Common myeloid progenitor, CD34-positive (primary cell): Measurements from ENCODE around the gene RBM39.
"Not testable (repeated sequence)": the region's sequence is repeated elsewhere in the genome, so short reads cannot be mapped to it uniquely, and the experiment has no call there.

Experiments
- CTCF ChIA-PET: fragments of 350-600 bp; sonication (Branson Sonifier 250); formaldehyde crosslinking; loops from one replicate; lab custom pipeline; 2021; ENCODE audit warnings: antibody characterized with exemption; lab: Charles Lee
- POLR2A ChIA-PET: fragments of 350-600 bp; sonication (Branson Sonifier 250); formaldehyde crosslinking; loops from one replicate; lab custom pipeline; 2021; ENCODE audit warnings: antibody characterized with exemption; lab: Charles Lee
- DNase-seq, 3 donors: peaks; one replicate each; pipeline versions ENCODE4 v3.0.0 to v3.0.0-alpha.2; 2013
- H3K27ac ChIP-seq, 2 experiments: 1 replicate in 1 of 2; 2 replicates in 1 of 2; pipeline ENCODE4 v1.7.0; 2013; ENCODE audit warnings: inconsistent platforms in 2 of 2, low read length in 2 of 2, mild to moderate bottlenecking in 2 of 2, low read depth in 1 of 2, moderate library complexity in 1 of 2; ENCODE audit not compliant: severe bottlenecking in 2 of 2, insufficient read depth in 1 of 2, poor library complexity in 1 of 2
- H3K27me3 ChIP-seq, 5 experiments: replicated peaks in 2 of 5; 1 replicate in 3 of 5; 2 replicates in 2 of 5; pipeline versions ENCODE4 v1.6.1 to v1.7.0; 2013; ENCODE audit warnings: low read length in 4 of 5, mild to moderate bottlenecking in 2 of 5, moderate library complexity in 2 of 5, inconsistent platforms in 1 of 5; ENCODE audit not compliant: insufficient read depth in 5 of 5, control insufficient read depth in 4 of 5
- H3K36me3 ChIP-seq, 4 experiments: 1 replicate in 2 of 4; 2 replicates in 2 of 4; pipeline versions ENCODE4 v1.6.1 to v1.7.0; 2013; ENCODE audit warnings: low read length in 3 of 4, control low read depth in 1 of 4, mild to moderate bottlenecking in 1 of 4; ENCODE audit not compliant: control insufficient read depth in 4 of 4, insufficient read depth in 4 of 4
- H3K4me1 ChIP-seq, 4 experiments: 1 replicate in 3 of 4; 2 replicates in 1 of 4; pipeline versions ENCODE4 v1.6.1 to v1.7.1; 2013; ENCODE audit warnings: low read length in 3 of 4, mild to moderate bottlenecking in 3 of 4, control low read depth in 1 of 4, inconsistent platforms in 1 of 4, moderate library complexity in 1 of 4; ENCODE audit not compliant: control insufficient read depth in 4 of 4, insufficient read depth in 4 of 4; ENCODE audit errors: control extremely low read depth in 1 of 4
- H3K4me3 ChIP-seq, 7 experiments: 1 replicate in 4 of 7; 2 replicates in 3 of 7; pipeline versions ENCODE4 v1.5.1 to v1.7.0; 2013; ENCODE audit warnings: mild to moderate bottlenecking in 7 of 7, low read length in 6 of 7, moderate library complexity in 6 of 7, inconsistent platforms in 2 of 7, low read depth in 2 of 7, control low read depth in 1 of 7; ENCODE audit not compliant: insufficient read depth in 4 of 7, control insufficient read depth in 1 of 7; ENCODE audit errors: extremely low read depth in 1 of 7
- H3K9me3 ChIP-seq, 5 experiments: 1 replicate in 4 of 5; 2 replicates in 1 of 5; pipeline versions ENCODE4 v1.6.1 to v1.7.1; 2013; ENCODE audit warnings: low read length in 4 of 5, mild to moderate bottlenecking in 2 of 5, inconsistent platforms in 1 of 5, low read depth in 1 of 5, moderate library complexity in 1 of 5; ENCODE audit not compliant: control insufficient read depth in 4 of 5, insufficient read depth in 2 of 5; ENCODE audit errors: control extremely low read depth in 1 of 5
- WGBS: methylation state at CpG from one replicate; pipeline ENCODE4 v1.1.5; 2013; ENCODE audit not compliant: insufficient coverage; 5-methylcytosine and 5-hydroxymethylcytosine counted together

The RBM39 gene

DNA sequence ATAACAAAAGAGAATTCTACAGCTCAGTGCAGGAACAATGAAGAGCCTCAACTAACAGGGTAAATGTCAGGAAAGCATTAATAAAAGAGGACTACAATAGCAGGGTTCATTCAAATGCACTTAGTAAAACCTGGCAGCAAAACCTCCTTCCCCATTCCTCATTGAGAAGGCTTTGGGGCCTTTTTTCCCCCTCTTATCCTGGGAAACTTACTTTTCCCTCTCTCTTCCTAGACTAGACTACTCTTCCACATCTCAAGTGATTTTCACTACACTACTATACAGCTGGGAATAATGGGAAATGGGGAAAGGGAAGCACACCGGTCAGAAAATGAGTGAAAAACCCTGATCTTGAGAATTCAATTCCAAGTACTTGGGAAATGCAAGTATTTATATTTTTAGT lies 32.8 kb downstream of the RBM39 start:
- H3K27me3 ChIP-seq, result no peaks in the 10 kb centered on the region
- ChIA-PET CTCF (interaction anchor here (0.7 to 1.1 kb wide), 2 partner anchors 16 to 101 kb away, joined by 3 to 4 read pairs; no protein-coding TSS in a partner anchor), POLR2A (interaction anchor here (1.5 kb wide), 1 partner anchor 9 kb away, joined by 7 read pairs; no protein-coding TSS in a partner anchor)
- no peak overlapping the region for H3K27ac ChIP-seq
- DNase-seq, result peak in 2 of 3 donors; percentile 2 to 8
- peaks cover 40 to 92% (median 67%) of the 10 kb centered on the region in 4 experiments for H3K36me3 ChIP-seq
- no peaks in the 10 kb centered on the region for H3K4me1 ChIP-seq
- no CpG with 5 or more reads among the region's 1 CpG for WGBS
- H3K4me3 ChIP-seq, result no peak overlapping the region
- no peaks in the 10 kb centered on the region for H3K9me3 ChIP-seq

DNA sequence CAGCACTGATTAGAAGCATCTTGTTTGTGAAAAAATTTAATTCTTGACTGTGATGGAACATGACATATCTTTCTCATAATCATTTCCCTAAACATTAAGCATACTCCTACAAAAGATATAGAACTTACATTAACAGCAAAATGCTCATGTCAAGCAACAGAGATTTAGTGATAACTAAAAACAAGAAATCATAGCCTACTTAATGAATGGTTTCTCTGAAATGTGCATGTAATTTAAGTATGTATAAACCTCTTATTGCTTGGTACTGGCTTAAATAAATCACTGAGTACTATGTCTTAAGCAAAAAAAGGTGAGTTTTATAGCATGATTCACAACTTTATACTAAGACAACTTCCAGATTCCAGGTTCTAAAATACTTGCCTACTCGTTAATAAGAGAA lies 33.6 kb downstream of the RBM39 start:
- Histone ChIP-seq H3K4me3 (no peak overlapping the region), H3K27ac (no peak overlapping the region), H3K36me3 (peaks cover 33 to 91% (median 63%) of the 10 kb centered on the region in 4 experiments), H3K9me3 (no peaks in the 10 kb centered on the region), H3K4me1 (no peaks in the 10 kb centered on the region), H3K27me3 (no peaks in the 10 kb centered on the region)
- DNase-seq, result peak in 2 of 3 donors; percentile 3 to 6
- POLR2A ChIA-PET, result no interaction called here
- no CpG with 5 or more reads among the region's 1 CpG for WGBS
- CTCF ChIA-PET, result interaction anchor here (1.2 kb wide), 1 partner anchor 10 kb away, joined by 5 read pairs; no protein-coding TSS in a partner anchor

DNA sequence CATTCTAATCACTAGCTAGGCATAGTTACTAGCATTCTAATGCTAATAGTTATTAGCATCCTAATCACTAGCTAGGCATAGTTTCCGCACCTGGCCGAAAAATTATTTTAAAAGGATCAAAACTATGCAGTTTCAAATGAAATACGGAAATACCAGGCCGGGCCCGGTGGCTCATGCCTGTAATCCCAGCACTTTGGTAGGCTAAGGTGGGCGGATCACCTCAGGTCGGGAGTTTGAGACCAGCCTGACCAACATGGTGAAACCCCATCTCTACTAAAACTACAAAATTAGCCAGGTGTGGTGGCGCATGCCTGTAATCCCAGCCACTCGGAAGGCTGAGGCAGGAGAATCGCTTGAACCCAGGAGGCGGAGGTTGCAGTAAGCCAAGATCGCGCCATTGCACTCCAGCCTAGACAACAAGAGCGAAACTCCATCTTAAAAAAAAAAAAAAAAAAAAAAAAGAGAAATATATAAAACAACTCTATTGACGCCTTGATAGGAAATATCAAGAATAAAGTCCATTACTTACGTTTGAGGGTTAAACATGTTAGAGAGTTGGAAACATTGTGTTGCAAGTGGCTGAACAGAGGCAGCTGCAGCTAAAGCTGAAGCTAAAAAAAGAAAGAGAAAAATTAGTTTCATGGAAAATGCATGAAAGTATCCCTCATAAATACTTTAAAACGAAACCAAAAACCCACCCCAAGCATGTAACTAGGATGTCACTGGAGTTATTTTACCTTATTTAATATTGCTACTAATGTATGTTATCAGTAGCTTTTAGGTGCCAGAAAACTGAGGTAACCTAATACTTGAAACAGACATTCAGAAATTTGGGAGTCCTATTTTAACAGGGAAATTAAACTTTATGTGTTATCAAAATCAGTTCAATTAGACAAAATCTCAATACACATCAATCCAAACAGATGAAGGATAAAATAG lies 35.2 kb downstream of the RBM39 start:
- WGBS, result 100% methylated on average over 3 of the region's 17 CpGs
- H3K27me3 ChIP-seq, POLR2A ChIA-PET, H3K27ac ChIP-seq, H3K4me3 ChIP-seq, H3K4me1 ChIP-seq, H3K9me3 ChIP-seq: not testable (repeated sequence)
- H3K36me3 ChIP-seq, result peaks cover 28 to 93% (median 62%) of the 10 kb centered on the region in 4 experiments
- DNase-seq, result peak in 1 of 3 donors; percentile 2
- CTCF ChIA-PET, result interaction anchor here (0.9 to 1.8 kb wide), 2 partner anchors 12 to 87 kb away, joined by 3 to 4 read pairs; no protein-coding TSS in a partner anchor

DNA sequence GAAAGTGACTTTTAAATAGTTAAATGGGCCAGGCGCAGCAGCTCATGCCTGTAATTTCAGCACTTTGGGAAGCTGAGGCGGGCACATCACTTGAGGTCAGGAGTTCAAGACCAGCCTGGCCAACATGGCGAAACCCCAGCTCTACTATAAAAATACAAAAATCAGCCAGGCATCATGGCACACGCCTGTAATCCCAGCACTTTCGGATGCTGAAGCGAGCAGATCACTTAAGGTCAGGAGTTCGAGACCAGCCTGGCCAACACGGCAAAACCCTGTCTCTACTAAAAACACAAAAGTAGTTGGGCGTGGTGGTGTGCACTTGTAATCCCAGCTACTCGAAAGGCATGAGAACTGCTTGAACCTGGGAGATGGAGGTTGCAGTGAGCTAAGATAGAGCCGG lies 36.2 kb downstream of the RBM39 start:
- H3K4me3 ChIP-seq, POLR2A ChIA-PET, H3K27me3 ChIP-seq, H3K9me3 ChIP-seq, H3K27ac ChIP-seq, H3K4me1 ChIP-seq: not testable (repeated sequence)
- 100% methylated on average over 8 of the region's 11 CpGs for WGBS
- peak in 1 of 3 donors; percentile 2 for DNase-seq
- CTCF ChIA-PET, result interaction anchor here (1.4 to 1.8 kb wide), 2 partner anchors 12 to 29 kb away, joined by 3 to 4 read pairs; no protein-coding TSS in a partner anchor
- peaks cover 24 to 92% (median 57%) of the 10 kb centered on the region in 4 experiments for H3K36me3 ChIP-seq

DNA sequence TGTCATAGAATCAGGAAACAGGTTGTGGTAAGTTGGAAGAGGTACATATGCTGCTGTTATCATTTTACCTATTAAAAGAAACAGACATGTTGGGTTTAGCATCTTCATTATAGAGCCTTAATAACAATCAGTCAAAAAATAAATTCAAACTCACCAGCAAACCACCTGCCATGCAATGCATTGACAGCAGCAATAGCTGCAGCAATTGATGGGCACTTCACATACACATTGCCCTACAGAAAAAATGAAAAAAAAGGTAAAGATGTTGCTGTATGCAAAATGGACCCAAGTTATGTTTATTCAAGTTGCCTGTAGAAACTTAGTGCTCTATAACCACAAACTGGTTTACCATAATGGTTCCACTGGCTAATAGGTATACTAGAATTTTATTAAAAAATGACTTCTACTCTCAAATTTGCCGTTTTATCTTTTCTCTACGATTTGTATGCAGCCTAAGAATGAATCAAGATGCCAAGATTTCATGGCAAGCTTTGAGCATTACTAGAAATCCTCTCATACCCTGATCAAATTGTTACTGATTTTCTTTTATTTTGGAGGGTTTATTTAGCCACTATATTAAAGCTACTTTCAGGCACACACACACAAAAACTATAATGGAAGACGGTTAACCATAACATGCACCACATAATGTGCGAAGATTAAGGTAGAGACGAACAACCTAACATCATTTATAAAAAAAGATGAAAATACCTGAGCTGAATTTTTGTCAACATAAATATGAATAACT lies 37.4 kb downstream of the RBM39 start:
- ChIA-PET POLR2A (interaction anchor here (1.6 kb wide), 1 partner anchor 9 kb away, joined by 4 read pairs; no protein-coding TSS in a partner anchor), CTCF (interaction anchor here (1.4 to 2.0 kb wide), 2 partner anchors 30 to 180 kb away, joined by 3 to 4 read pairs; no protein-coding TSS in a partner anchor)
- no peaks in the 10 kb centered on the region for H3K9me3 ChIP-seq
- no peak overlapping the region for H3K27ac ChIP-seq
- DNase-seq, result peak in 1 of 3 donors; percentile 4
- H3K4me3 ChIP-seq, result no peak overlapping the region
- peaks cover 20 to 80% (median 49%) of the 10 kb centered on the region in 4 experiments for H3K36me3 ChIP-seq
- no peaks in the 10 kb centered on the region for H3K27me3 ChIP-seq
- 100% methylated on average over 4 of the region's 5 CpGs for WGBS
- H3K4me1 ChIP-seq, result peaks cover 5 to 13% (median 9%) of the 10 kb centered on the region in 4 experiments

DNA sequence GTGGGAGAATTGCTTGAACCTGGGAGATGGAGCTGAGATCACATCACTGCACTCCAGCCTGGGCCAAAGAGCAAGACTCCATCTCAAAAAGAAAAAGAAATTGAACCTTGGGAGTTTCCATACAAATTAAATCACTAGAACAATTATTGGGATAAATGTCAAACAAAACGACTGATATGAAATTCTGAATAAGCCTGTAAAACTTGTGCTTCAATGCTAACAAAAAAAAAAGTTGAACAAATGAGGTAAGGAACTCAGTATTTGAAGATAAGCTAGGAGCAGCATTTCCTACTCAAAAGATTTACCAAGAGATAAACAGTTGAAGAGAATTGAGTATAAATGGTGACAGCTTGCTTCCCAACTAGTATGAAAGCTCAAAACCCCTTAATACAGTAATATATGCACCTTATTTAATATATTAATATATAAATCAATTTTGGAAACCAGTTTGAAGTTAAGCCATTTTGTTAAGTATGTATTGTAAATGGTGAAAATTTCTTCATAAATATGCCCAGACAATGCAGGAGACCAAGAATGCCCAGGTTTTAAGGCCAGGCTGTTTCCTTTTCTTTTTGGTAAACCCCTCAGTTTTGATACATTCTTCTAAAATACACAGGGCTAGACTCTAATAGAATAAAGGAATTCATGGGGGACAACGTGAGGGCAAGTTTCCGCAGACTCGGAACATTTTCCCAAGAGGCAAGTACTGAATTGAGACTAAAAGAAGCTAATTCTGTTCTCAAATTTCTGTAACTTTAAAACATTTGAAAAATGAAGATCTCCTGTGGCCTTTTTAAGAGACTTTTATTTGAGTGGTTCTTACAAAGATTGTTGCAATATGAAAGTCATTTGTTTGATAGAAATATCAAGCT lies 39.0 kb downstream of the RBM39 start:
- Histone ChIP-seq H3K27ac (no peak overlapping the region), H3K9me3 (no peaks in the 10 kb centered on the region), H3K4me3 (no peak overlapping the region), H3K36me3 (peaks cover 15 to 65% (median 42%) of the 10 kb centered on the region in 4 experiments), H3K4me1 (peaks cover 7 to 21% (median 18%) of the 10 kb centered on the region in 4 experiments), H3K27me3 (no peaks in the 10 kb centered on the region)
- CTCF ChIA-PET, result interaction anchor here (0.6 to 2.1 kb wide), 2 partner anchors 15 to 247 kb away, joined by 3 to 7 read pairs; no protein-coding TSS in a partner anchor
- no CpG with 5 or more reads among the region's 4 CpGs for WGBS
- peak in 1 of 3 donors; percentile 21 for DNase-seq
- POLR2A ChIA-PET, result interaction anchor here (0.6 to 1.6 kb wide), 5 partner anchors 11 to 152 kb away, joined by 3 to 7 read pairs (median 4); partner anchors contain the start of genes CPNE1 and RBM12
